Progenitor cell of endocrine pancreas (in vitro differentiated cells): ENCODE measurements around the gene EEF1AKMT2. TPM values are rescaled to one million over a fixed set of nuclear protein-coding genes. Genes with fewer than 3 reads are reported as not detected.
A peak's percentile ranks its signal among the peaks of the same experiment; 100 is the strongest.

Experiments used
- DNase-seq: peaks from one replicate; pipeline ENCODE4 v3.0.0; 2021; ENCODE audit warnings: low spot score; ENCODE audit not compliant: unreplicated experiment
- H3K27ac Mint-ChIP-seq: 2 replicates; pipeline ENCODE4 v1.8.0; 2021; ENCODE audit warnings: mild to moderate bottlenecking, moderate library complexity, mixed read lengths
- H3K27me3 Mint-ChIP-seq: 2 replicates; pipeline ENCODE4 v1.8.0; 2021; ENCODE audit warnings: mixed read lengths
- H3K36me3 Mint-ChIP-seq: 2 replicates; pipeline ENCODE4 v1.8.0; 2022; ENCODE audit warnings: mixed read lengths; ENCODE audit not compliant: insufficient read depth
- H3K4me1 Mint-ChIP-seq: 2 replicates; pipeline ENCODE4 v1.8.0; 2021; ENCODE audit warnings: low read depth, mixed read lengths
- H3K4me3 Mint-ChIP-seq: 2 replicates; pipeline ENCODE4 v1.8.0; 2021; ENCODE audit warnings: low read depth, mild to moderate bottlenecking, moderate library complexity, mixed read lengths
- H3K9me3 Mint-ChIP-seq: 2 replicates; pipeline ENCODE4 v1.8.0; 2021; ENCODE audit warnings: low read depth, mixed read lengths
- CTCF ChIP-seq: fragments of 200-600 bp; sonication (generic); IDR thresholded peaks from one replicate; pipeline ENCODE4 v1.5.0; 2021; ENCODE audit warnings: antibody characterized with exemption, mild to moderate bottlenecking; ENCODE audit not compliant: unreplicated experiment
- total RNA-seq: library from RNA; stranded (reverse); gene quantifications from 2 replicates; pipeline ENCODE4 v1.2.1, GENCODE V29; 2021

Gene EEF1AKMT2
- total RNA-seq, 1 donor from 2014 or later: 17.1 TPM

- Mint-ChIP-seq H3K27me3 (no peaks in the 10 kb centered on the region), H3K36me3 (peaks cover 10% of the 10 kb centered on the region), H3K4me3 (no peak overlapping the region), H3K4me1 (peaks cover 33% of the 10 kb centered on the region), H3K27ac (no peak overlapping the region), H3K9me3 (no peaks in the 10 kb centered on the region)
- no peak for TF ChIP-seq CTCF
- DNase-seq: no peak
Measured at GRCh38 chr10:124728071-124728829, 63.4 kb downstream of the EEF1AKMT2 start.

- Mint-ChIP-seq H3K4me3 (no peak overlapping the region), H3K9me3 (no peaks in the 10 kb centered on the region), H3K27me3 (no peaks in the 10 kb centered on the region), H3K4me1 (peaks cover 36% of the 10 kb centered on the region), H3K27ac (no peak overlapping the region), H3K36me3 (peaks cover 6% of the 10 kb centered on the region)
- no peak for DNase-seq
- no peak for TF ChIP-seq CTCF
Measured at GRCh38 chr10:124727361-124727960, 64.2 kb downstream of the EEF1AKMT2 start.

GRCh38 chr10:124725791-124726190 lies 65.9 kb downstream of the EEF1AKMT2 start:
- H3K4me1 Mint-ChIP-seq: peaks cover 36% of the 10 kb centered on the region
- TF ChIP-seq CTCF: no peak

GRCh38 chr10:124725171-124725631 lies 66.5 kb downstream of the EEF1AKMT2 start:
- Mint-ChIP-seq H3K4me1 (peaks cover 36% of the 10 kb centered on the region), H3K27ac (peak overlapping the region; percentile 93), H3K36me3 (peaks cover 6% of the 10 kb centered on the region), H3K27me3 (no peaks in the 10 kb centered on the region), H3K9me3 (no peaks in the 10 kb centered on the region), H3K4me3 (no peak overlapping the region)
- TF ChIP-seq CTCF: no peak
- no peak for DNase-seq

More at GRCh38 chr10:124725791-124726190, 65.9 kb downstream of the EEF1AKMT2 start:
- no peaks in the 10 kb centered on the region for H3K9me3 Mint-ChIP-seq
- peaks cover 6% of the 10 kb centered on the region for H3K36me3 Mint-ChIP-seq
- H3K27ac Mint-ChIP-seq: no peak overlapping the region
- DNase-seq: no peak
- no peaks in the 10 kb centered on the region for H3K27me3 Mint-ChIP-seq
- H3K4me3 Mint-ChIP-seq: no peak overlapping the region

GRCh38 chr10:124724279-124725027 lies 67.2 kb downstream of the EEF1AKMT2 start:
- H3K36me3 Mint-ChIP-seq: peaks cover 6% of the 10 kb centered on the region
- H3K9me3 Mint-ChIP-seq: no peaks in the 10 kb centered on the region
- H3K27me3 Mint-ChIP-seq: no peaks in the 10 kb centered on the region
- peaks cover 36% of the 10 kb centered on the region for H3K4me1 Mint-ChIP-seq
- no peak for DNase-seq
- TF ChIP-seq CTCF: no peak
- peak overlapping the region; percentile 93 for H3K27ac Mint-ChIP-seq
- peak overlapping the region; percentile 44 for H3K4me3 Mint-ChIP-seq
